Embryonic facial prominence (tissue), 1 donor: ENCODE measurements around the gene WAS.
"Not testable (repeated sequence)": the region's sequence is repeated elsewhere in the genome, so short reads cannot be mapped to it uniquely, and the experiment has no call there.

ENCODE experiments used
- DNase-seq: peaks from one replicate; pipeline ENCODE4 v3.0.0-alpha.2; 2016; ENCODE audit errors: extremely low spot score

Gene WAS

GRCh38 chrX:48683411-48683982 is at the start of gene WAS:
Gene WAS, plus strand, starts transcription at chrX:48683799. Its CDS starts 55 bp downstream, at chrX:48683854.
- DNase-seq, result no peak

DNA sequence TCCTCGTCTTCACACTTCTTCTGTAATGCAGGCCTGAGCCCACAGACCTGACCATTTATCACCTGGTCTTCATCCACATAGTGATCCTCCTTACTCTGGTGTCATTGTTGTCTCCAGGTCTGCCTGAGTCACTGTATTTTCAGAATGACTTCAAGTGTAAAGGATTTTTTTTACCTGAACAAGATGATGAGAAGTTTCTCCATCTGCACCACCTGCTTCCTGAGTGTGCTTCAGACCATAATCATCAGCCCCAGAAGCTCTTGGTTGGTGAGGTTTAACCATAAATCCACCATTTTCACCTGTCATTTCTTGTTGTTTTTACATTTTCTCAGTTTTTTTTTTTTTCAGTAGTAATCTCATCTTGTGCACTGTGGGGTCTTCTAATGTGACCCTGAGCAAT is 47.3 kb upstream of the WAS start:
- DNase-seq, result no peak

- no peak for DNase-seq
These were observed 46.8 kb upstream of the WAS start for GRCh38 chrX:48636776-48637175.

- no peak for DNase-seq
These were observed 37.9 kb upstream of the WAS start for GRCh38 chrX:48645669-48646068.

- DNase-seq, result no peak
These were observed 35.3 kb upstream of the WAS start for GRCh38 chrX:48648336-48648751.

GRCh38 chrX:48649102-48649501 is 34.5 kb upstream of the WAS start:
- no peak for DNase-seq

DNA sequence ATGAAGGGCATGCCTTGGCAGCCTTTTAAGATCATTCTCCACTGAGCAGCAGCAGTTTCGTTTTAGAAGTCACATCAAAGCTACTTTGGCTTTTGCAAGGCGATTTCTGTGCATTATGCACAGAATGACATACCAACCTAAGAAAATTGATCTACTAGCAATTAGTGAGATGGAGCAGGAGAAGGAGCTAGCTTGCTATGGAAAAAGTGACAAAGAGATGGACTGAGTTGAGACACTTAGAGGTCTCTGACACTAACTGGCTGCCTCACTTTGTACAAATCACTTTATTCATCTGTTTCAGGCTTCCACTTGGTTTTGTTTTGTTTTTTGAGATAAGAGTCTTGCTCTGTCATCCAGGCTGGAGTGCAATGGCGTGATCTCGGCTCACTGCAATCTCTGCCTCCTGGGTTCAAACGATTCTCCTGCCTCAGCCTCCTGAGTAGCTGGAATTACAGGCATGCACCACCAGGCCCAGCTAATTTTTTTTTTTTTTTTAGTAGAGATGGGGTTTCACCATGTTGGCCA is 31.5 kb upstream of the WAS start:
- DNase-seq, result not testable (repeated sequence)

DNA sequence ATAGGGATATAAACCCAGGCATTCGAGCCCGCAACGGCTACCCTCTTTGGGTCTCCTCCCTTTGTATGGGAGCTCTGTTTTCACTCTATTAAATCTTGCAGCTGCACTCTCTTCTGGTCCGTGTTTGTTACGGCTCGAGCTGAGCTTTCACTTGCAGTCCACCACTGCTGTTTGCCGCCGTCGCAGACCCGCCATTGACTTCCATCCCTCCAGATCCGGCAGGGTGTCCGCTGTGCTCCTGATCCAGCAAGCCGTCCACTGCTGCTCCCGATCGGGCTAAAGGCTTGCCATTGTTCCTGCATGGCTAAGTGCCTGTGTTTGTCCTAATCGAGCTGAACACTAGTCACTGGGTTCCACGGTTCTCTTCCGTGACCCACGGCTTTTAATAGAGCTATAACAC is 28.9 kb upstream of the WAS start:
- DNase-seq, result not testable (repeated sequence)

- DNase-seq, result not testable (repeated sequence)
These were observed 23.9 kb upstream of the WAS start for GRCh38 chrX:48659686-48660085.

- no peak for DNase-seq
These were observed 20.4 kb upstream of the WAS start for GRCh38 chrX:48663241-48663640.

DNA sequence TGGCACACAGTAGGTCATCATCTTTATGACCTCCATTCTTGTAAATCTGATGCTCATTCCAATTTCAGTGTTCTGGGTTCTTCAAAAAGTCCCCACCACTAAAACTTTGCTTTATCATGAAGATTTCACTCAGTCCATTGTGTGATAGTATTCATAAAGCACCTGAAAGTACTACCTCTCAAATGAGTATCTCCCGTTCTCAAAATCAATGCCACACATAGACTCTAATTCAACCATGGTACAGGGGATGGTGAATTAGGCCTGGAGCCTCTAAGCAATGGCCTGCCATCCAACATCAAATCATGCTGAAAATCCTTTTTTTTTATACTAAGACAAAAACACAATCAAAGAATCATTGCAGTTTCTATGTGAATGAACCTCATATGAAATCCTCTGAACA is 19.4 kb upstream of the WAS start:
- no peak for DNase-seq

DNA sequence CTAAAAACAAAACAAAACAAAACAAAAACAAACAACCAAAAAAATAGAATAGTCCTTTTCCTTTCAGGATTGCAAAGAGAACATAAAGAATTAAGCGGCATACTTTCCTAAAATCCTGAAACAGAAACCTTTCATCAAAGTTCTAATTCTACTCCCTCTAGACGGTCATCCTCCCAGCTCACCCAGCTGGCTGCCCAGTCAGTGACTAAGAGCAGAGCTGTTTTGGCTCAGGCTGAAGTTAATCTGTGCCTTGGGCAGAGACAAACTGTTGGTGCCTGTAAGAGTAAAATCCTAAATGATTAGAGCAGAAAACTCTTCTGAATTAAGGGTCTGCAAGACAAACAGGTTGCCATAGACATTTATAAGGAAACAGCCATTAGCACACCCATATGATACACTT is 17.6 kb upstream of the WAS start:
- no peak for DNase-seq

- DNase-seq, result no peak
These were observed 16.9 kb upstream of the WAS start for GRCh38 chrX:48666649-48667048.

DNA sequence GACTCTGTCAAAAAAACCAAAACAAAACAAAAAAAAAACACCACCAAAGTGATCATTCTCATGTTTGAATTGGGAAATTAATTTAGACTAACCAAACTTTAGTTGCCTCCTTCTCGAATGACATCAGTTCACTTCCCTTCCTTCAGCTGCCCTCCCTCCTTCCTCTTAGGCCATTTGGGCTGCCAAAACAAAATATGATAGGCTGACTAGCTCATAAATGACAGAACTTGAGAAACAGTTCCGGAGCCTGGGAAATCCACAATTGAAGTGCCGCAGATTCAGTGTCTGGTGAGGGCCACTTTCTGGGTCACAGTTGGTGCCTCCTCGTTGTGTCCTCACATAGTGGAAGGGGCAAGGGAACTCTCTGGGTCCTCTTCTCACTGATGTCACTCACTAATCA is 16.1 kb upstream of the WAS start:
- no peak for DNase-seq

- not testable (repeated sequence) for DNase-seq
These were observed 15.4 kb upstream of the WAS start for GRCh38 chrX:48668187-48668586.

GRCh38 chrX:48676106-48676892 is 7.3 kb upstream of the WAS start:
- DNase-seq, result peak; percentile 37

- DNase-seq, result no peak
These were observed 6.7 kb upstream of the WAS start for GRCh38 chrX:48676893-48677270.

DNA sequence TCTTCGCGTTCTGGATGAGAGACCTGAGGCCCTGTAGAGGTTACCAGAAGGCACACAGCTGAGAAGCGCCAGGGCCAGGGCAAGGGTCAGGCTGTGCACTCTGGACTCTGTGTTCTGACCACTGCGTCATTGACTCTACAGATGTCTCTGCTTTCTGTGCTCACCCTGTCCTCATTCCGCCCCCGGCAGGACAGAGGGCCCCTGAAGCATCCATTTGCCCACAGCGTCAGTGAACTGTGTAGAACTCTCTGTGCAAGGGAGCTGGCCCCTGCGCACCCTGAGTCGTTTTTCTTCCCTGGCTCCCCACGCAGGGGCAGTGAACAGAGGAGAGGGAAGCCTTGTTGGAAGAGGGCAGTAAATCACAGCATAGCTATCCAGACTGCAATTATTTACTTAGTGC is 6.1 kb upstream of the WAS start:
- DNase-seq, result no peak

DNA sequence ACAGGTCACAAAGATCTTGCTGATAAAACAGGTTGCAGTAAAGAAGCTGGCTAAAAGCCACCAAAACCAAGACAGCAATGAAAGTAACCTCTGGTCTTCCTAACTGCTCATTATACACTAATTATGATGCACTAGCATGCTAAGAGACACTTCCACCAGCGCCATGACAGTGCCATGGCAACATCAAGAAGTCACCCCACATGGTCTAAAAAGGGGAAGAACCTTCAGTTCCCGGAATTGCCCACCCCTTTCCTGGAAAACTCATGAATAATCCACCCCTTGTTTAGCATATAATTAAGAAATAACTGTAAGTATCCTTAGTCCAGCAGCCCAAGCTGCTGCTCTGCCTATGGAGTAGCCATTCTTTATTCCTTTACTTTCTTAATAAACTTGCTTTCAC is 3.1 kb upstream of the WAS start:
- not testable (repeated sequence) for DNase-seq

DNA sequence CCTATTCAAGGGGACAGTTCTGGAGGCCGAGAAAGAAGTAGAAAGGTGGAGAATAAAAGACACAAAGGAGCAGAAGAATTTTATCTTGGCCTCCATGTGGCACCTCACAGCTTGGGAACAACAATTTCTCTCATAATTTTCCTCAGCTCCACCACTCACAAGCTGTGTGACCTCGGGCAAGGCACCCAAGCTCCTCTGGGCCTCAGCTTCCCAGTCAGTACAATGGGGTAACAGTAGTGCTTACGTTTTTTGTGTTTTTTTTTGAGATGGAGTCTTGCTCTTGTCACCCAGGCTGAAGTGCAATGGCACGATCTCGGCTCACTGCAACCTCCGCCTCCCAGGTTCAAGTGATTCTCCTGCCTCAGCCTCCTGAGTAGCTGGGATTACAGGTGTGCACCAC is 2.7 kb upstream of the WAS start:
- DNase-seq, result not testable (repeated sequence)

- DNase-seq, result no peak
These were observed 1.9 kb upstream of the WAS start for GRCh38 chrX:48681539-48682183.

DNA sequence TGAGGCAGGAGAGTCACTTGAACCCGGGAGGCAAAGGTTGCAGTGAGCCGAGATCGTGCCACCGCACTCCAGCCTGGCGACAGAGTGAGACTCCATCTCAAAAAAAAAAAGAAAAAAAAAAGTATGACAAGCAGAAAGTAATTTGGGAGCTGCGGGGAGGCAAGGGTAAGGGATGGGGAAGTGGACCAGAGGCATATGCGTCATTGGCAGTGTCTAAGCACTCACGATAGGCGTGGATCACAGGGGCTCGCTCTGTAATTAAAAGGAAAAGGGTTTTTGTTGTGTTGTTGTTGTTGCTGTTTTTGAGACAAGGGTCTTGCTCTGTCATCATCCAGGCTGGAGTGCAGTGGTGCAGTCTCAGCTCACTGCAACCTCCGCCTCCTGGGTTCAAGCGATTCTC is 804 bp upstream of the WAS start:
- DNase-seq, result not testable (repeated sequence)

DNA sequence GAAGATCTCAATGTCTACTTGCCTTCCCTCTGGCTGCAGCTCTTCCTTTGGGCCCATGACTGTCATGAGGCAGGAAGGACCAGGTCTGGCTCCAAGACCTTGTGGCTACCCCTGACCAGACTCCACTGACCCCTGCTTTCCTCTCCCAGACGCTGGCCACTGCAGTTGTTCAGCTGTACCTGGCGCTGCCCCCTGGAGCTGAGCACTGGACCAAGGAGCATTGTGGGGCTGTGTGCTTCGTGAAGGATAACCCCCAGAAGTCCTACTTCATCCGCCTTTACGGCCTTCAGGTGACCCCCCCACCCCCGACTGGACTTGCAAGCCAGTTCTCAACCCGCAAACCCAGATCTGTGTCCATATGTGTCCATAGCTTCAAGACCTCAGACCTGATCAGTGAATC is 535 bp downstream of the WAS start:
- no peak for DNase-seq
